NCI-H2107 treated with DMSO at 0.1 percent for 48 hours (cell line): Measurements from ENCODE around the gene ARHGAP11B.
"Not testable (repeated sequence)": the region's sequence is repeated elsewhere in the genome, so short reads cannot be mapped to it uniquely, and the experiment has no call there.

Experiments
- DNase-seq: peaks from one replicate; lab custom pipeline; 2025; ENCODE audit not compliant: unreplicated experiment; lab: John Stamatoyannopoulos, UW

ARHGAP11B gene

GRCh38 chr15:30625436-30626193, at the start of gene ARHGAP11B:
Gene ARHGAP11B (plus strand): TSS chr15:30626128.
- DNase-seq: not testable (repeated sequence)

DNA sequence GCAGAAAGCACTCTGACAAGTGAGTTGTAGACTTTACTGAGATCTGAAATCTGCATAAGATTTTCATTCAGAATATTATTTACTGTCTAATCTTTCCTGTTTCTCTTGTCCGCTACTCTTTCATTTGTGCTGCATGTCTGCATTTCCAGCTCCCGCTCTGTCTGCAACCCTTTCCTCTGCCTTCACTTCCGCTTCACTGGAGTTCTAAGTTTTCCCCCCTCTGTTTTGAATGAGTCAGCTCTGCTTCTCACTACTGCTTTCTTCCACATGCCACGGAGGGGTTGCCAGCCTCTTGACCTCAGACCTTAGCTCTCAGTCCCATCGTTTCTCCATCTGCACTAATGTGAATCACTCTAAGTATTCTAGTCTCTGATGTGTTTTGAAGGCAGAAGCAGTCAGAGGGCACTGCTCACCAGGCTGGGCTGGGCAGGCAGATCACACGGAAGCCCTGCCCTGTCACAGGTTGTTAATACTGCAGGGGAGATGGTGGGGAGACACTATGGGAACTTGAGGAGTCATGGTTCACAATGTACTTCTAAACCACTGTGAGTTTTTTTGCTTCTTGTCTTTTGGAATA, 46.4 kb upstream of the ARHGAP11B start:
- not testable (repeated sequence) for DNase-seq

DNA sequence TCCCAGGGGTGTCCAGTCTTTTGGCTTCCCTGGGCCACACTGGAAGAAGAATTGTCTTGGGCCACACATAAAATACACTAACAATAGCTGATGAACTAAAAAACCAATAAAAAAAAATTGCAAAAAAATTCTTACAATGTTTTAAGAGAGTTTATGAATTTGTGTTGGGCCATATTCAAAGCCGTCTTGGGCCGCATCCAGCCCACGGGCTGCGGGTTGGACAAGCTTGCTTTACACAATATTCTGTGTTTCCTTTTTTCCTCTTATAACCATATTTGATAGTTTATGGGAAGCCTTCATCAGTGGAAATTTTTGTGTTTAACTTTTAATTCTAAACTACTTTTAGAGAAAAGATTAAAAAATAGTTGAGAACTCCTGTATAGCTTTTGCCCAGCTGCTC, 45.2 kb upstream of the ARHGAP11B start:
- not testable (repeated sequence) for DNase-seq

GRCh38 chr15:30598953-30599352, 27.0 kb upstream of the ARHGAP11B start:
- not testable (repeated sequence) for DNase-seq

- not testable (repeated sequence) for DNase-seq
Observed at GRCh38 chr15:30603796-30604195, 22.1 kb upstream of the ARHGAP11B start, which contains the start of gene GOLGA8H. Gene GOLGA8H (plus strand): TSS chr15:30604028. CDS start chr15:30604126, 98 bp downstream.

DNA sequence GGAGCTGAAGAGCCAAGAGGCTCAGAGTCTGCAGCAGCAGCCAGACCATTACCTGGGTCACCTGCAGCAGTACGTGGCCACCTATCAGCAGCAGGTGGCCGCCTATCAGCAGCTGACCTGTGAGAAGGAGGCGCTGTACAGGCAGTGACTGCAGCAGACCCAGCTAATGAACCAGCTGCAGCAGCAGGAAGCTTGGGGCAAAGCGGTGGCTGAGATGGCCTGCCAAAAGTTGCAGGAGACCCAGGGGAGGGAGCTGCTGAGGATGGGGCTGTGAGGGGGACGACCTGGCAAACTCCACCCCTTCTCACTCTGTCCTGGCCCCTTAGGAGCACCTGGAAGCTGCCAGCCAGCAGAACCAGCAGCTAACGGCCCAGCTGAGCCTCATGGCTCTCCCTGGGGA, 13.7 kb upstream of the ARHGAP11B start:
- DNase-seq: not testable (repeated sequence)

GRCh38 chr15:30621342-30621741, 4.6 kb upstream of the ARHGAP11B start:
- not testable (repeated sequence) for DNase-seq

- DNase-seq: not testable (repeated sequence)
Observed at GRCh38 chr15:30626194-30626565, 252 bp downstream of the ARHGAP11B start.

DNA sequence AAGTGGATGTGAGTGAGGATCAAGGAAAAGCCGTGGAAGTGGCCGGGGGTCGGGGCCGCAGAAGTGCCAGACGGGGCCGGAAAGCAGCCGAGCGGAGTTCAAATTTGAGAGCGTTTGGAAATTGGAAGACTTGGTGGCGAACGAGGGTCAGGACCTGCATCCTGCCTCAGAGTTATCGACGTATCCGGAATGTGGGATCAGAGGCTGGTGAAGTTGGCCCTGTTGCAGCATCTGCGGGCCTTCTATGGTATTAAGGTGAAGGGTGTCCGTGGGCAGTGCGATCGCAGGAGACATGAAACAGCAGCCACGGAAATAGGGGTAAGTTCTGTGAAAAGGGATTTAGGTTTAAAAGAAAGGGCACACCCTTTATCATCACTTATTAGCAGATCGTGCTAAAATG, 704 bp downstream of the ARHGAP11B start:
- not testable (repeated sequence) for DNase-seq

- no peak for DNase-seq
Observed at GRCh38 chr15:30650012-30650929, 24.3 kb downstream of the ARHGAP11B start.

DNA sequence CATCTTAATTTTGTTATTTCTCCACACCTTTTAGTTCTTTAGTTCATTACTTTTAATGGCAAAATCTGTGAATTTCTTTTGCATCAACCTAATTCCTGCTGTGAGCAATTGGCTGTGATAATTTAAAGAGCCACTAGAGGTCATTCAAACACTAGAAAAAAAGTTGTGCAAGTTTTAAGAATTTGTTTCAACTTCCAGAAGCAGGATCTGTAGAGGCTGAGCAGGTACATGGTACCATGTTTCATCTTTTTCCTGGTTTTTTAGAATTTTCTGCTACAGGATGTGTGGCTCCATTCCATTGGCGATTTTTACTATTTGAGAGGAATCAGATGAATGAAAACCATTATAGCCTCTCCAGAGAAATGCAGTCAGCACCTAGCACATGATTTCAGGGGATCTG, 35.2 kb downstream of the ARHGAP11B start:
- DNase-seq: peak; percentile 1

DNA sequence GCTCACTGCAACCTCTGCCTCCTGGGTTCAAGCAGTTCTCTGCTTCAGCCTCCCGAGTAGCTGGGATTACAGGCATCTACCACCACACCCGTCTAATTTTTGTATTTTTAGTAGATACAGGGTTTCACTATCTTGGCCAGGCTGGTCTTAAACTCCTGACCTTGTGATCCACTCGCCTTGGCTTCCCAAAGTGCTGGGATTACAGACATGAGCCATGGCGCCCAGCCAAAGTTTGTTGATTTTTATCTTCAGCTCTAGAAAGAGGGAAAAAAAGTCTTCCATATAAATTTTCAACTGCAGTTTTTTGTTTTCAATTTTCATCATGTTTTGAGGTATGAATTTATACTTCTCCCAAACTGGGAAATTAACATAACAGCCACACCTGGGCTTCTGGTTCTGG, 43.7 kb downstream of the ARHGAP11B start:
- not testable (repeated sequence) for DNase-seq

- no peak for DNase-seq
Observed at GRCh38 chr15:30670056-30670455, 44.1 kb downstream of the ARHGAP11B start.

- no peak for DNase-seq
Observed at GRCh38 chr15:30671309-30671708, 45.4 kb downstream of the ARHGAP11B start.

DNA sequence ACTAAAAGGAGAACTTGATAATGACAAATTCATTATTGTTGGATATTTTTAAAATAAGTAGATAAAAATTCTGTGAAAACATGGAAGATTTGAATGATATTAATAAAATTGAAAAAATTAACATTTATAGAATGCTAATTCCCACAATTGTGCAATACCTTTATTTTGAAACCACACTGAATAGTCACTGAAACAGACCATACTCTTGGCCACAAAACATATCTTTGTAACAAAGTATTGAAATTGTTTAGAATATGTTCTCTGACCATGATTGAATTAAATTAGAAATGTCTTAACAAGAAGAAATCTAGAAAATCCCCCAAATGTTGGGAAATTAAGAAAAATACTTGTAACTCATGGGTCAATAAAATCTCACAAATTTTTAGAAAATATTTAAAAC, 49.2 kb downstream of the ARHGAP11B start:
- no peak for DNase-seq

DNA sequence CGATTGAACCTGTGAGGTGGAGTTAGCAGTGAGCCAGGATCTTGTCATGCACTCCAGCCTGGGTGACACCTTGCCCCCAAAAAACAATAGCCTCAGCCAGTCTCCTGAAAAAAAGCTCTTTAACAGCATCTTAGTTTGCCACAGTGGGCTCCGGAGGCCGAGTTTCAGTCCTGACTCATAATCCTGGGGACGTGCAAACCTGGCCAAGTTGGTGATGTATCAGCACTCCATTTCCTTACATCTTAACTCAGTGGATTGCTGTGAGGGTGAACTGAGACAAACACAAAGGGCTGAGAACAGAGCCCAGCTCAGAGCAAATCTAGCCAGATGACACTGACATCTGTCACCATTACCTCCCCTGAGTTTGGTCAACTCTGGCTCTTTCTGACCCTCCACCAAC, 50.0 kb downstream of the ARHGAP11B start:
- DNase-seq: not testable (repeated sequence)

DNA sequence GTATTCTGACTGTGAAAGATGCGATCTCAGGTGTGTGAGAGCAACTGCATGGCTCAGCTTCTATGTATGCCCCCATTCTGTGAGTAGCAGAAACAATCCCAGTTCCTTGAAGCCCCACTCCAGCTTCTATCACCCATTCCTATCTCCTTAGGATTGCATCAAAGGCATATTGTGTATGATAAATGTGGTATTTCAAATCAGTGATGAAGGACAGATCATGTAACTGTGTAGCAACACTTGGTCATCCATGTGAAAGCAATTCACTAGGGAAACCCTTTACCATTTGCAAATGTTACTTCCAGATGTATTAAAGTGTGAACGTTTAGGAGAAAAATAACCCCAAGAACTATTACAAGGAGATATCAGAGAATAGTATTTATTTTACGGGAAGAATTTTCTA, 55.1 kb downstream of the ARHGAP11B start:
- DNase-seq: not testable (repeated sequence)

GRCh38 chr15:30685709-30686285, 59.9 kb downstream of the ARHGAP11B start:
- not testable (repeated sequence) for DNase-seq

- DNase-seq: not testable (repeated sequence)
Observed at GRCh38 chr15:30686651-30687050, 60.7 kb downstream of the ARHGAP11B start.
